ENCODE data around the gene ABCC10.

DNA sequence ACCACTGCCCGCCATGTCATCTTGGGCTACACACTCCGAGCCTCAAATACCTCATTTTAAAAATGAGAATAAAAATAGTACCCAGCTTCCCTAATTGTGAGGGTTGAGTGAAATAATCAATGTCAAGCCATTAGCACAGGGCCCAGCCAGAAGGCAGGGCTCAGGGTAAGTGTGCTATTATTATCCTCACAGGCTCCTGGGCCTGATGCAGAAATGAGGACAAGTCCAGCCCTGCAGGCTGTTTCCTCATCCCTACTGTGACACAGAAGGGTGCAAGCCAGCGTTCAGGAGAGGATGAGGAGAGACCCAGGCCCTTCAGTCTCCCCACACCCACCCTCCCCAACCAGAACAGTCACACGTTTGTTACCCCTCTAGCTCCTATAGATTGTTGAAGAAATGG, 24.0 kb downstream of the ABCC10 start:
- TF ChIP-seq POLR2A (IDR thresholded peaks at IDR 0.05; ENCODE audit: low read length) = no peak
- no peak for TF ChIP-seq GATA1 (IDR thresholded peaks at IDR 0.05; ENCODE audit: low read depth, low read length)

Measured in erythroblast (primary cell).